IMR-90 (cell line): ENCODE data around the gene ALOX12B. TPM values are rescaled to one million over a fixed set of nuclear protein-coding genes. Genes with fewer than 3 reads are reported as not detected.

Source experiments
- ATAC-seq: fragments of 200-7000 bp; cut with Tn5 transposase; 2 replicates; pipeline ENCODE4 v1.9.1; 2020; ENCODE audit warnings: low read depth, mild to moderate bottlenecking, moderate library complexity
- BruUV-seq: library from RNA; stranded (reverse); fragments of 400-500 nt; replicated peaks from 2 replicates; lab custom pipeline; 2021; lab: Mats Ljungman, UMichigan
- CTCF ChIA-PET: fragments of 300-600 bp; formaldehyde crosslinking; extraction: SDS; loops from one replicate; lab custom pipeline; 2021; ENCODE audit warnings: antibody characterized with exemption; lab: Yijun Ruan, JAX
- POLR2A ChIA-PET: fragments of 300-600 bp; sonication (Branson Sonifier 250); formaldehyde crosslinking; loops from one replicate; lab custom pipeline; 2022; ENCODE audit warnings: antibody characterized with exemption; ENCODE audit not compliant: unreplicated experiment; lab: Charles Lee
- DNase-seq: peaks from one replicate; pipeline ENCODE4 v3.0.0; 2013
- H2AFZ ChIP-seq: replicated peaks from 2 replicates; pipeline ENCODE3; 2013; ENCODE audit warnings: low read length, mild to moderate bottlenecking; ENCODE audit not compliant: poor library complexity
- H2AK5ac ChIP-seq: 2 replicates; pipeline ENCODE4 v1.6.1; 2013; ENCODE audit warnings: low read depth, low read length, inconsistent platforms
- H2AK9ac ChIP-seq: replicated peaks from 2 replicates; pipeline ENCODE3; 2013; ENCODE audit warnings: mild to moderate bottlenecking, low read depth, low read length, moderate library complexity; ENCODE audit not compliant: poor library complexity
- H2BK120ac ChIP-seq: 2 replicates; pipeline ENCODE4 v1.6.1; 2013; ENCODE audit warnings: low read depth, low read length, inconsistent platforms
- H2BK15ac ChIP-seq: 3 replicates; pipeline ENCODE4 v1.6.1; 2013; ENCODE audit warnings: low read depth, low read length, inconsistent platforms
- H2BK20ac ChIP-seq: 2 replicates; pipeline ENCODE4 v1.6.1; 2013; ENCODE audit warnings: low read depth, mild to moderate bottlenecking, inconsistent platforms, low read length, moderate library complexity
- H2BK5ac ChIP-seq: 2 replicates; pipeline ENCODE4 v1.6.1; 2013; ENCODE audit warnings: mild to moderate bottlenecking, low read depth, low read length, inconsistent platforms; ENCODE audit not compliant: poor library complexity, severe bottlenecking
- H3K14ac ChIP-seq: replicated peaks from 2 replicates; pipeline ENCODE4 v1.6.1; 2013; ENCODE audit warnings: low read depth, low read length, inconsistent platforms
- H3K18ac ChIP-seq: 2 replicates; pipeline ENCODE4 v1.6.1; 2013; ENCODE audit warnings: low read depth, low read length, control low read depth
- H3K23ac ChIP-seq: 2 replicates; pipeline ENCODE4 v1.6.1; 2013; ENCODE audit warnings: low read depth, low read length, inconsistent platforms
- H3K27ac ChIP-seq: 2 replicates; pipeline ENCODE4 v1.5.1; 2013; ENCODE audit warnings: mild to moderate bottlenecking, control low read depth, low read length; ENCODE audit not compliant: insufficient read depth
- H3K27me3 ChIP-seq: 2 replicates; pipeline ENCODE4 v1.6.1; 2013; ENCODE audit warnings: low read length; ENCODE audit not compliant: control insufficient read depth, insufficient read depth
- H3K36me3 ChIP-seq: 2 replicates; pipeline ENCODE4 v1.6.1; 2013; ENCODE audit warnings: low read length, mixed read lengths; ENCODE audit not compliant: control insufficient read depth, insufficient read depth
- H3K4ac ChIP-seq: 2 replicates; pipeline ENCODE4 v1.6.1; 2013; ENCODE audit warnings: low read depth, low read length, inconsistent platforms
- H3K4me1 ChIP-seq: 2 replicates; pipeline ENCODE4 v1.6.1; 2013; ENCODE audit warnings: low read length, mixed read lengths; ENCODE audit not compliant: control insufficient read depth, insufficient read depth
- H3K4me2 ChIP-seq: 2 replicates; pipeline ENCODE4 v1.6.1; 2013; ENCODE audit warnings: low read depth, mild to moderate bottlenecking, control low read depth, low read length, moderate library complexity
- H3K4me3 ChIP-seq: 2 replicates; pipeline ENCODE4 v1.5.1; 2013; ENCODE audit warnings: low read depth, mild to moderate bottlenecking, control low read depth, low read length, moderate library complexity; ENCODE audit not compliant: insufficient read depth
- H3K56ac ChIP-seq: 2 replicates; pipeline ENCODE4 v1.6.1; 2013; ENCODE audit warnings: low read length, inconsistent platforms; ENCODE audit not compliant: insufficient read depth; ENCODE audit errors: extremely low read depth
- H3K79me1 ChIP-seq, 2 experiments: 2 replicates each; pipeline ENCODE4 v1.6.1; 2013; ENCODE audit warnings: low read length in 2 of 2, inconsistent platforms in 1 of 2, low read depth in 1 of 2
- H3K9ac ChIP-seq: 2 replicates; pipeline ENCODE4 v1.6.1; 2013; ENCODE audit warnings: low read depth, low read length, control low read depth
- H3K9me1 ChIP-seq: 2 replicates; pipeline ENCODE4 v1.6.1; 2013; ENCODE audit warnings: low read length, inconsistent platforms; ENCODE audit not compliant: insufficient read depth
- H3K9me3 ChIP-seq: 2 replicates; pipeline ENCODE4 v1.6.1; 2013; ENCODE audit warnings: low read length; ENCODE audit not compliant: control insufficient read depth, insufficient read depth
- H4K20me1 ChIP-seq: 2 replicates; pipeline ENCODE4 v1.6.1; 2013; ENCODE audit warnings: low read length, inconsistent platforms; ENCODE audit not compliant: insufficient read depth
- H4K5ac ChIP-seq: 2 replicates; pipeline ENCODE4 v1.6.1; 2013; ENCODE audit warnings: mild to moderate bottlenecking, low read depth, low read length, control low read depth
- H4K8ac ChIP-seq, 2 experiments: 2 replicates each; pipeline ENCODE4 v1.6.1; 2013; ENCODE audit warnings: low read depth in 2 of 2, low read length in 2 of 2, control low read depth in 1 of 2, inconsistent platforms in 1 of 2
- H4K91ac ChIP-seq: 2 replicates; pipeline ENCODE4 v1.6.1; 2013; ENCODE audit warnings: low read depth, low read length, inconsistent platforms; ENCODE audit not compliant: insufficient read depth
- BHLHE40 ChIP-seq: fragments of 150-350 bp; IDR thresholded peaks from 2 replicates; pipeline ENCODE4 v1.6.1; 2016; ENCODE audit warnings: mild to moderate bottlenecking, low read depth, low read length
- MXI1 ChIP-seq: IDR thresholded peaks from 2 replicates; pipeline ENCODE4 v1.6.1; 2012; ENCODE audit warnings: low read depth, mild to moderate bottlenecking, low read length, moderate library complexity, borderline replicate concordance
- RFX5 ChIP-seq: IDR thresholded peaks from 2 replicates; pipeline ENCODE4 v1.8.0; 2012; ENCODE audit warnings: low read depth, mild to moderate bottlenecking, low read length, moderate library complexity
- SMC3 ChIP-seq: fragments of 150-350 bp; IDR thresholded peaks from 2 replicates; pipeline ENCODE4 v1.6.1; 2016; ENCODE audit warnings: low read depth, mild to moderate bottlenecking, antibody characterized with exemption, low read length, moderate library complexity
- WGBS, 2 experiments: methylation state at CpG; one replicate each; pipeline versions ENCODE4 v1.1.5 to v1.1.7; 2013; ENCODE audit warnings: missing lambda C conversion rate in 2 of 2; ENCODE audit not compliant: insufficient read length in 1 of 2; ENCODE audit errors: extremely low coverage in 2 of 2; 5-methylcytosine and 5-hydroxymethylcytosine counted together
- dilution Hi-C: fragments of 300-500 bp; cut with HindIII; formaldehyde crosslinking; loops from one replicate; pipeline ENCODE4 v1.14.3; 2018; ENCODE audit warnings: low sequenced_read_pairs; ENCODE audit not compliant: unreplicated experiment
- in situ Hi-C: fragments of 300-500 bp; cut with MboI; formaldehyde crosslinking; loops from 3 replicates; pipeline ENCODE4 v1.14.3; 2019; ENCODE audit warnings: low sequenced_read_pairs, inconsistent platforms, mixed read lengths
- intact Hi-C: fragments of 100-400 bp; cut with micrococcal nuclease; formaldehyde crosslinking; loops from 2 replicates; pipeline ENCODE4 v1.10.0; 2022
- polyA plus RNA-seq, 3 experiments: library from polyadenylated mRNA; depleted of rRNA; stranded (reverse); fragments of >200 nt; gene quantifications; 2 replicates each; pipeline ENCODE4 v1.2.3, GENCODE V29; 2012; ENCODE audit warnings: low replicate concordance in 1 of 3
- total RNA-seq: library from RNA; depleted of rRNA; stranded (reverse); fragments of >200 nt; gene quantifications from 2 replicates; pipeline ENCODE4 v1.2.3, GENCODE V29; 2012

ALOX12B gene
- total and polyA plus RNA-seq, 2 of the 4 experiments (the other 2 are of a cell fraction): not detected

- ATAC-seq (no peak), DNase-seq (peak; percentile 27)
- no peak overlapping the region for H4K5ac ChIP-seq
- dilution Hi-C loops (loop anchor here (25.0 kb wide), 1 partner anchor 114 kb away; the partner anchor contains the start of genes CTC1 and PFAS), intact Hi-C loops (no loop called here), in situ Hi-C loops (loop anchor here (5.0 kb wide), 1 partner anchor 99 kb away; no protein-coding TSS in a partner anchor)
- H3K9me3 ChIP-seq: no peaks in the 10 kb centered on the region
- peak overlapping the region; percentile 88 for H2AFZ ChIP-seq
- peaks cover 24% of the 10 kb centered on the region for H4K20me1 ChIP-seq
- H3K4me3 ChIP-seq: peak overlapping the region; percentile 73
- H2AK5ac ChIP-seq: no peak overlapping the region
- no peak overlapping the region for H3K27ac ChIP-seq
- peak overlapping the region; percentile 19; the same call in 1 of the 2 replicates for H3K4ac ChIP-seq
- H2BK15ac ChIP-seq: no peak overlapping the region
- 0 out of 2 replicates have a peak overlapping the region, but pooled peaks have one; percentile 12 for H3K14ac ChIP-seq
- no peak overlapping the region for H2BK20ac ChIP-seq
- H3K9me1 ChIP-seq: peaks cover 9% of the 10 kb centered on the region
- H3K23ac ChIP-seq: peak overlapping the region; percentile 28; the same call in 1 of the 2 replicates
- H3K18ac ChIP-seq: no peak overlapping the region
- no peak overlapping the region for H2BK120ac ChIP-seq
- H3K27me3 ChIP-seq: no peaks in the 10 kb centered on the region
- H2BK5ac ChIP-seq: no peak overlapping the region
- no peak overlapping the region for H4K91ac ChIP-seq
- POLR2A ChIA-PET: no interaction called here
- peak overlapping the region; percentile 30 for H2AK9ac ChIP-seq
- peaks cover 12% of the 10 kb centered on the region for H3K4me1 ChIP-seq
- CTCF ChIA-PET: no interaction called here
- TF ChIP-seq BHLHE40 (peak; percentile 79), SMC3 (no peak), MXI1 (peak; percentile 58; the same call in 1 of the 2 replicates), RFX5 (no peak)
- no TSS peak for BruUV-seq
- peak overlapping the region; percentile 37; the same call in 1 of the 2 replicates for H3K9ac ChIP-seq
- WGBS, 2 experiments: 2% methylated on average over 19 of the region's 55 CpGs; no CpG with 5 or more reads in 1 of the 2 experiments
- H3K56ac ChIP-seq: no peak overlapping the region
- no peaks in the 10 kb centered on the region; a peak in 1 of 4 replicates for H3K79me1 ChIP-seq
- peak overlapping the region; percentile 86 for H3K4me2 ChIP-seq
- H4K8ac ChIP-seq: no peak overlapping the region
- no peaks in the 10 kb centered on the region for H3K36me3 ChIP-seq
Measured at GRCh38 chr17:8122924-8123694, 35.6 kb upstream of the ALOX12B start.
